HEK293 (cell line): ENCODE measurements around the gene MUS81.

ENCODE experiments used
- FEZF1 ChIP-seq: fragments of 450-650 bp; formaldehyde crosslinking; IDR thresholded peaks from 2 replicates; pipeline ENCODE4 v1.5.1; 2016; ENCODE audit warnings: missing biosample characterization, missing genetic modification characterization
- IKZF3 ChIP-seq: fragments of 450-650 bp; IDR thresholded peaks from 2 replicates; pipeline ENCODE4 v1.5.0; 2018; ENCODE audit warnings: missing biosample characterization, mild to moderate bottlenecking, missing genetic modification characterization, moderate library complexity
- ZBTB8A ChIP-seq: fragments of 450-650 bp; formaldehyde crosslinking; IDR thresholded peaks from 2 replicates; pipeline ENCODE4 v1.5.1; 2016; ENCODE audit warnings: missing biosample characterization, missing genetic modification characterization
- ZEB2 ChIP-seq: fragments of 450-650 bp; formaldehyde crosslinking; IDR thresholded peaks from 2 replicates; pipeline ENCODE4 v1.5.1; 2016; ENCODE audit warnings: missing biosample characterization, missing genetic modification characterization
- ZFP69B ChIP-seq: fragments of 450-650 bp; formaldehyde crosslinking; IDR thresholded peaks from 2 replicates; pipeline ENCODE4 v1.5.1; 2016; ENCODE audit warnings: missing biosample characterization, missing genetic modification characterization
- ZNF174 ChIP-seq: fragments of 450-650 bp; formaldehyde crosslinking; IDR thresholded peaks from 2 replicates; pipeline ENCODE4 v1.5.0; 2017; ENCODE audit warnings: missing biosample characterization, mild to moderate bottlenecking, missing genetic modification characterization
- ZNF311 ChIP-seq: fragments of 450-650 bp; formaldehyde crosslinking; IDR thresholded peaks from 2 replicates; pipeline ENCODE4 v1.5.1; 2017; ENCODE audit warnings: missing biosample characterization, missing genetic modification characterization, borderline replicate concordance
- ZNF350 ChIP-seq: fragments of 450-650 bp; formaldehyde crosslinking; IDR thresholded peaks from 2 replicates; pipeline ENCODE4 v1.5.0; 2017; ENCODE audit warnings: missing biosample characterization, mild to moderate bottlenecking, missing genetic modification characterization
- ZNF391 ChIP-seq: fragments of 450-650 bp; formaldehyde crosslinking; IDR thresholded peaks from 2 replicates; pipeline ENCODE4 v1.5.1; 2016; ENCODE audit warnings: low read depth, missing biosample characterization, missing genetic modification characterization, borderline replicate concordance
- ZNF510 ChIP-seq: fragments of 450-650 bp; formaldehyde crosslinking; IDR thresholded peaks from 2 replicates; pipeline ENCODE4 v1.5.1; 2018; ENCODE audit warnings: mild to moderate bottlenecking, missing genetic modification characterization, missing biosample characterization; ENCODE audit not compliant: insufficient replicate concordance
- ZNF529 ChIP-seq: fragments of 450-650 bp; formaldehyde crosslinking; IDR thresholded peaks from 2 replicates; pipeline ENCODE4 v1.5.1; 2017; ENCODE audit warnings: missing genetic modification characterization, missing biosample characterization; ENCODE audit not compliant: insufficient replicate concordance
- ZNF544 ChIP-seq: fragments of 450-650 bp; formaldehyde crosslinking; IDR thresholded peaks from 2 replicates; pipeline ENCODE4 v1.5.0; 2017; ENCODE audit warnings: missing biosample characterization, missing genetic modification characterization
- ZNF610 ChIP-seq: fragments of 450-650 bp; formaldehyde crosslinking; IDR thresholded peaks from 2 replicates; pipeline ENCODE4 v1.5.1; 2016; ENCODE audit warnings: missing biosample characterization, missing genetic modification characterization, borderline replicate concordance
- ZNF621 ChIP-seq: fragments of 450-650 bp; formaldehyde crosslinking; IDR thresholded peaks from 2 replicates; pipeline ENCODE4 v1.5.1; 2017; ENCODE audit warnings: missing biosample characterization, missing genetic modification characterization
- ZNF624 ChIP-seq: fragments of 450-650 bp; formaldehyde crosslinking; IDR thresholded peaks from 2 replicates; pipeline ENCODE4 v1.5.1; 2017; ENCODE audit warnings: missing biosample characterization, missing genetic modification characterization
- ZNF664 ChIP-seq: fragments of 450-650 bp; formaldehyde crosslinking; IDR thresholded peaks from 2 replicates; pipeline ENCODE4 v1.5.1; 2016; ENCODE audit warnings: missing biosample characterization, missing genetic modification characterization
- ZNF776 ChIP-seq: fragments of 450-650 bp; formaldehyde crosslinking; IDR thresholded peaks from 2 replicates; pipeline ENCODE4 v1.5.0; 2017; ENCODE audit warnings: missing biosample characterization, missing genetic modification characterization, borderline replicate concordance
- ZNF785 ChIP-seq: fragments of 450-650 bp; formaldehyde crosslinking; IDR thresholded peaks from 2 replicates; pipeline ENCODE4 v1.5.1; 2016; ENCODE audit warnings: missing biosample characterization, missing genetic modification characterization
- ZNF837 ChIP-seq: fragments of 450-650 bp; formaldehyde crosslinking; IDR thresholded peaks from 2 replicates; pipeline ENCODE4 v1.5.1; 2016; ENCODE audit warnings: missing biosample characterization, missing genetic modification characterization
- ZNF843 ChIP-seq: fragments of 450-650 bp; formaldehyde crosslinking; IDR thresholded peaks from 2 replicates; pipeline ENCODE4 v1.5.1; 2016; ENCODE audit warnings: missing biosample characterization, missing genetic modification characterization
- TF ChIP-seq, protein P1 (sequence below): fragments of 450-650 bp; formaldehyde crosslinking; conservative IDR thresholded peaks from 2 replicates; pipeline ENCODE4 v1.5.1; 2016; ENCODE audit warnings: low read depth, missing biosample characterization, missing genetic modification characterization
- TF ChIP-seq, protein P2 (sequence below): fragments of 450-650 bp; formaldehyde crosslinking; IDR thresholded peaks from 2 replicates; pipeline ENCODE4 v1.5.1; 2017; ENCODE audit warnings: missing biosample characterization, missing genetic modification characterization
- TF ChIP-seq, protein P3 (sequence below): fragments of 450-650 bp; formaldehyde crosslinking; optimal IDR thresholded peaks from 2 replicates; pipeline ENCODE3; 2016; ENCODE audit warnings: missing biosample characterization, mild to moderate bottlenecking, missing genetic modification characterization
- TF ChIP-seq, protein P4 (sequence below): fragments of 450-650 bp; formaldehyde crosslinking; IDR thresholded peaks from 2 replicates; pipeline ENCODE4 v1.5.1; 2016; ENCODE audit warnings: missing biosample characterization, missing genetic modification characterization
- TF ChIP-seq, protein P5 (sequence below): fragments of 450-650 bp; formaldehyde crosslinking; IDR thresholded peaks from 2 replicates; pipeline ENCODE4 v1.5.1; 2017; ENCODE audit warnings: missing biosample characterization, missing genetic modification characterization
- TF ChIP-seq, protein P6 (sequence below): fragments of 450-650 bp; formaldehyde crosslinking; IDR thresholded peaks from 2 replicates; pipeline ENCODE4 v1.5.1; 2016; ENCODE audit warnings: missing biosample characterization, missing genetic modification characterization

Gene MUS81

DNA sequence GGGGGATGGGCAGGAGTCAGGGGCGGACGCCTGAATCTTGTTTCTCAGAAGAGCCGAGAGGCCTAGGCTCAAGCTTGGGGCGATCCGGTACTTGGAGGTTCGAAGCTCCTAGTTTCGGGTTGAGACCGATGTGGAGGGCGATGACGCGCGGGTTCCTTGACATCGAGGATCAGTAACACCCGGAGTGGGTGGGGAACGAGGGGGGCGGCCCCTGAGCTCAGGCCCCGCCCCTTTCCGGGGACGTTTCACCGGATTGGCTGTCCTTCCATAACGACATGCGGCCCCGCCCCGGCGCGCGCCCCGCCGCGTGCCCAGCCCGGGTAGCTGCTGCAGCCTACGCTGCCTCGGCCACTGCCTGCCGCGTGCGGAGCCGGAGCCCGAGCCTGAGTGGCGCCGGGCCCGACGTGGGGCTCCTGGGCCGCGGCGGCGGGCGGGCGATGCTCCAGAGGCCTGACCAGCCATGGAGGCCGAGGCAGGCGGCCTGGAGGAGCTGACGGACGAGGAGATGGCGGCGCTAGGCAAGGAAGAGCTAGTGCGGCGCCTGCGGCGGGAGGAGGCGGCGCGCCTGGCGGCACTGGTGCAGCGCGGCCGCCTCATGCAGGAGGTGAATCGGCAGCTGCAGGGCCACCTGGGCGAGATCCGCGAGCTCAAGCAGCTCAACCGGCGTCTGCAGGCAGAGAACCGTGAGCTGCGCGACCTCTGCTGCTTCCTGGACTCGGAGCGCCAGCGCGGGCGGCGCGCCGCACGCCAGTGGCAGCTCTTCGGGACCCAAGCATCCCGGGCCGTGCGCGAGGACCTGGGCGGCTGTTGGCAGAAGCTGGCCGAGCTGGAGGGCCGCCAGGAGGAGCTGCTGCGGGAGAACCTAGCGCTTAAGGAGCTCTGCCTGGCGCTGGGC is 30.3 kb downstream of the MUS81 start, which contains the start of gene CCDC85B (continued):
- TF ChIP-seq, protein P1, sequence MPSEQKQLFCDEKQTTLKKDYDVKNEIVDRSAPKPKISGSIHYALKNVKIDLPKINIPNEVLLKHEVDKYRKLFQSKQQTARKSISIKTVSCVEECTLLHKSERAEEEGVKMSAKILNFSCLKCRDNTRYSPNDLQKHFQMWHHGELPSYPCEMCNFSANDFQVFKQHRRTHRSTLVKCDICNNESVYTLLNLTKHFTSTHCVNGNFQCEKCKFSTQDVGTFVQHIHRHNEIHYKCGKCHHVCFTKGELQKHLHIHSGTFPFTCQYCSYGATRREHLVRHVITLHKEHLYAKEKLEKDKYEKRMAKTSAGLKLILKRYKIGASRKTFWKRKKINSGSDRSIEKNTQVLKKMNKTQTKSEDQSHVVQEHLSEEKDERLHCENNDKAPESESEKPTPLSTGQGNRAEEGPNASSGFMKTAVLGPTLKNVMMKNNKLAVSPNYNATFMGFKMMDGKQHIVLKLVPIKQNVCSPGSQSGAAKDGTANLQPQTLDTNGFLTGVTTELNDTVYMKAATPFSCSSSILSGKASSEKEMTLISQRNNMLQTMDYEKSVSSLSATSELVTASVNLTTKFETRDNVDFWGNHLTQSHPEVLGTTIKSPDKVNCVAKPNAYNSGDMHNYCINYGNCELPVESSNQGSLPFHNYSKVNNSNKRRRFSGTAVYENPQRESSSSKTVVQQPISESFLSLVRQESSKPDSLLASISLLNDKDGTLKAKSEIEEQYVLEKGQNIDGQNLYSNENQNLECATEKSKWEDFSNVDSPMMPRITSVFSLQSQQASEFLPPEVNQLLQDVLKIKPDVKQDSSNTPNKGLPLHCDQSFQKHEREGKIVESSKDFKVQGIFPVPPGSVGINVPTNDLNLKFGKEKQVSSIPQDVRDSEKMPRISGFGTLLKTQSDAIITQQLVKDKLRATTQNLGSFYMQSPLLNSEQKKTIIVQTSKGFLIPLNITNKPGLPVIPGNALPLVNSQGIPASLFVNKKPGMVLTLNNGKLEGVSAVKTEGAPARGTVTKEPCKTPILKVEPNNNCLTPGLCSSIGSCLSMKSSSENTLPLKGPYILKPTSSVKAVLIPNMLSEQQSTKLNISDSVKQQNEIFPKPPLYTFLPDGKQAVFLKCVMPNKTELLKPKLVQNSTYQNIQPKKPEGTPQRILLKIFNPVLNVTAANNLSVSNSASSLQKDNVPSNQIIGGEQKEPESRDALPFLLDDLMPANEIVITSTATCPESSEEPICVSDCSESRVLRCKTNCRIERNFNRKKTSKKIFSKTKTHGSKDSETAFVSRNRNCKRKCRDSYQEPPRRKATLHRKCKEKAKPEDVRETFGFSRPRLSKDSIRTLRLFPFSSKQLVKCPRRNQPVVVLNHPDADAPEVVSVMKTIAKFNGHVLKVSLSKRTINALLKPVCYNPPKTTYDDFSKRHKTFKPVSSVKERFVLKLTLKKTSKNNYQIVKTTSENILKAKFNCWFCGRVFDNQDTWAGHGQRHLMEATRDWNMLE (tag by site-specific recombination): no peak
- TF ChIP-seq ZNF785: no peak
- TF ChIP-seq ZNF529 (tag by site-specific recombination): no peak
- TF ChIP-seq ZNF610 (tag by site-specific recombination): no peak
- TF ChIP-seq IKZF3 (tag by site-specific recombination): no peak
- TF ChIP-seq, protein P2, sequence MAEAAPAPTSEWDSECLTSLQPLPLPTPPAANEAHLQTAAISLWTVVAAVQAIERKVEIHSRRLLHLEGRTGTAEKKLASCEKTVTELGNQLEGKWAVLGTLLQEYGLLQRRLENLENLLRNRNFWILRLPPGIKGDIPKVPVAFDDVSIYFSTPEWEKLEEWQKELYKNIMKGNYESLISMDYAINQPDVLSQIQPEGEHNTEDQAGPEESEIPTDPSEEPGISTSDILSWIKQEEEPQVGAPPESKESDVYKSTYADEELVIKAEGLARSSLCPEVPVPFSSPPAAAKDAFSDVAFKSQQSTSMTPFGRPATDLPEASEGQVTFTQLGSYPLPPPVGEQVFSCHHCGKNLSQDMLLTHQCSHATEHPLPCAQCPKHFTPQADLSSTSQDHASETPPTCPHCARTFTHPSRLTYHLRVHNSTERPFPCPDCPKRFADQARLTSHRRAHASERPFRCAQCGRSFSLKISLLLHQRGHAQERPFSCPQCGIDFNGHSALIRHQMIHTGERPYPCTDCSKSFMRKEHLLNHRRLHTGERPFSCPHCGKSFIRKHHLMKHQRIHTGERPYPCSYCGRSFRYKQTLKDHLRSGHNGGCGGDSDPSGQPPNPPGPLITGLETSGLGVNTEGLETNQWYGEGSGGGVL (tag by site-specific recombination): no peak; the same call in 1 of the 2 replicates
- TF ChIP-seq, protein P3, sequence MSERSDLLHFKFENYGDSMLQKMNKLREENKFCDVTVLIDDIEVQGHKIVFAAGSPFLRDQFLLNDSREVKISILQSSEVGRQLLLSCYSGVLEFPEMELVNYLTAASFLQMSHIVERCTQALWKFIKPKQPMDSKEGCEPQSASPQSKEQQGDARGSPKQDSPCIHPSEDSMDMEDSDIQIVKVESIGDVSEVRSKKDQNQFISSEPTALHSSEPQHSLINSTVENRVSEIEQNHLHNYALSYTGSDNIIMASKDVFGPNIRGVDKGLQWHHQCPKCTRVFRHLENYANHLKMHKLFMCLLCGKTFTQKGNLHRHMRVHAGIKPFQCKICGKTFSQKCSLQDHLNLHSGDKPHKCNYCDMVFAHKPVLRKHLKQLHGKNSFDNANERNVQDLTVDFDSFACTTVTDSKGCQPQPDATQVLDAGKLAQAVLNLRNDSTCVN: peak; percentile 90
- TF ChIP-seq ZNF776: no peak
- TF ChIP-seq ZNF843: no peak
- TF ChIP-seq, protein P4, sequence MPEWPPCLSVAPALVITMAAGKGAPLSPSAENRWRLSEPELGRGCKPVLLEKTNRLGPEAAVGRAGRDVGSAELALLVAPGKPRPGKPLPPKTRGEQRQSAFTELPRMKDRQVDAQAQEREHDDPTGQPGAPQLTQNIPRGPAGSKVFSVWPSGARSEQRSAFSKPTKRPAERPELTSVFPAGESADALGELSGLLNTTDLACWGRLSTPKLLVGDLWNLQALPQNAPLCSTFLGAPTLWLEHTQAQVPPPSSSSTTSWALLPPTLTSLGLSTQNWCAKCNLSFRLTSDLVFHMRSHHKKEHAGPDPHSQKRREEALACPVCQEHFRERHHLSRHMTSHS: no peak
- no peak for TF ChIP-seq ZNF311
- TF ChIP-seq ZNF350: no peak
- TF ChIP-seq ZNF664 (tag by site-specific recombination): no peak
- TF ChIP-seq ZNF837: no peak; the same call in 1 of the 2 replicates
- TF ChIP-seq, protein P5, sequence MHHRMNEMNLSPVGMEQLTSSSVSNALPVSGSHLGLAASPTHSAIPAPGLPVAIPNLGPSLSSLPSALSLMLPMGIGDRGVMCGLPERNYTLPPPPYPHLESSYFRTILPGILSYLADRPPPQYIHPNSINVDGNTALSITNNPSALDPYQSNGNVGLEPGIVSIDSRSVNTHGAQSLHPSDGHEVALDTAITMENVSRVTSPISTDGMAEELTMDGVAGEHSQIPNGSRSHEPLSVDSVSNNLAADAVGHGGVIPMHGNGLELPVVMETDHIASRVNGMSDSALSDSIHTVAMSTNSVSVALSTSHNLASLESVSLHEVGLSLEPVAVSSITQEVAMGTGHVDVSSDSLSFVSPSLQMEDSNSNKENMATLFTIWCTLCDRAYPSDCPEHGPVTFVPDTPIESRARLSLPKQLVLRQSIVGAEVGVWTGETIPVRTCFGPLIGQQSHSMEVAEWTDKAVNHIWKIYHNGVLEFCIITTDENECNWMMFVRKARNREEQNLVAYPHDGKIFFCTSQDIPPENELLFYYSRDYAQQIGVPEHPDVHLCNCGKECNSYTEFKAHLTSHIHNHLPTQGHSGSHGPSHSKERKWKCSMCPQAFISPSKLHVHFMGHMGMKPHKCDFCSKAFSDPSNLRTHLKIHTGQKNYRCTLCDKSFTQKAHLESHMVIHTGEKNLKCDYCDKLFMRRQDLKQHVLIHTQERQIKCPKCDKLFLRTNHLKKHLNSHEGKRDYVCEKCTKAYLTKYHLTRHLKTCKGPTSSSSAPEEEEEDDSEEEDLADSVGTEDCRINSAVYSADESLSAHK (tag by site-specific recombination): no peak
- no peak for TF ChIP-seq ZNF621
- no peak for TF ChIP-seq ZNF544 (tag by site-specific recombination)
- no peak for TF ChIP-seq ZEB2 (tag by site-specific recombination)
- no peak for TF ChIP-seq ZFP69B (tag by site-specific recombination)
- no peak for TF ChIP-seq ZNF510 (tag by site-specific recombination)
- TF ChIP-seq, protein P6, sequence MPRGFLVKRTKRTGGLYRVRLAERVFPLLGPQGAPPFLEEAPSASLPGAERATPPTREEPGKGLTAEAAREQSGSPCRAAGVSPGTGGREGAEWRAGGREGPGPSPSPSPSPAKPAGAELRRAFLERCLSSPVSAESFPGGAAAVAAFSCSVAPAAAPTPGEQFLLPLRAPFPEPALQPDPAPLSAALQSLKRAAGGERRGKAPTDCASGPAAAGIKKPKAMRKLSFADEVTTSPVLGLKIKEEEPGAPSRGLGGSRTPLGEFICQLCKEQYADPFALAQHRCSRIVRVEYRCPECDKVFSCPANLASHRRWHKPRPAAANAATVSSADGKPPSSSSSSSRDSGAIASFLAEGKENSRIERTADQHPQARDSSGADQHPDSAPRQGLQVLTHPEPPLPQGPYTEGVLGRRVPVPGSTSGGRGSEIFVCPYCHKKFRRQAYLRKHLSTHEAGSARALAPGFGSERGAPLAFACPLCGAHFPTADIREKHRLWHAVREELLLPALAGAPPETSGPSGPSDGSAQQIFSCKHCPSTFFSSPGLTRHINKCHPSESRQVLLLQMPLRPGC (tag by site-specific recombination): no peak
- TF ChIP-seq ZNF391 (tag by site-specific recombination): peak; percentile 57; the same call in 1 of the 2 replicates
- TF ChIP-seq FEZF1 (tag by site-specific recombination): no peak
- peak; percentile 55 for TF ChIP-seq ZBTB8A (tag by site-specific recombination)
- no peak for TF ChIP-seq ZNF624 (tag by site-specific recombination)
- TF ChIP-seq ZNF174 (tag by site-specific recombination): no peak
